Measurements from ENCODE around the gene GMPS. TPM values are rescaled to one million over a fixed set of nuclear protein-coding genes. Genes with fewer than 3 reads are reported as not detected.

Gene GMPS
- total and polyA plus RNA-seq, 2 of the 4 experiments (the other 2 are of a cell fraction), result 33.9 to 52.5 TPM

- CTCF ChIA-PET, result interaction anchor here (0.8 kb wide), 1 partner anchor 103 kb away, joined by 5 read pairs; no protein-coding TSS in a partner anchor
- no peak overlapping the region for H2AFZ ChIP-seq (replicated peaks; ENCODE audit: low read length, poor library complexity)
- no peaks in the 10 kb centered on the region for H3K36me3 ChIP-seq (ENCODE audit: control insufficient read depth, insufficient read depth, low read length)
Observed at GRCh38 chr3:155972885-155973584, 102.6 kb downstream of the GMPS start.

More at GRCh38 chr3:155972885-155973584, 102.6 kb downstream of the GMPS start:
- POLR2A ChIA-PET (ENCODE audit: unreplicated experiment), result no interaction called here
- no peaks in the 10 kb centered on the region for H3K27me3 ChIP-seq (ENCODE audit: control insufficient read depth, insufficient read depth, low read length)
- H3K4ac ChIP-seq (ENCODE audit: low read depth, low read length), result no peak overlapping the region
- no peak overlapping the region for H2AK9ac ChIP-seq (replicated peaks; ENCODE audit: low read depth, low read length, poor library complexity)
- dilution Hi-C loops (cut with HindIII; ENCODE audit: low sequenced_read_pairs, unreplicated experiment), result no loop called here
- no peak overlapping the region for H3K4me3 ChIP-seq (ENCODE audit: insufficient read depth, low read depth, low read length)
- H3K9me1 ChIP-seq (ENCODE audit: insufficient read depth, low read length), result no peaks in the 10 kb centered on the region
- in situ Hi-C loops (cut with MboI; ENCODE audit: low sequenced_read_pairs), result no loop called here
- intact Hi-C loops (cut with micrococcal nuclease), result no loop called here
- H4K8ac ChIP-seq (ENCODE audit: low read depth in 2 of 2, low read length in 2 of 2), result no peak overlapping the region
- no peak for TF ChIP-seq MAFK (IDR thresholded peaks at IDR 0.05; ENCODE audit: low read depth, low read length)
- TF ChIP-seq SMC3 (IDR thresholded peaks at IDR 0.05; ENCODE audit: low read depth, low read length), result no peak
- no peak for TF ChIP-seq FOS (IDR thresholded peaks at IDR 0.05; ENCODE audit: low read depth, low read length)
- TF ChIP-seq RCOR1 (IDR thresholded peaks at IDR 0.05; ENCODE audit: insufficient replicate concordance, low read length), result no peak
- no peak for TF ChIP-seq CHD1 (IDR thresholded peaks at IDR 0.05; ENCODE audit: low read depth, low read length)
- H4K91ac ChIP-seq (ENCODE audit: insufficient read depth, low read depth, low read length), result no peak overlapping the region
- no peak overlapping the region for H2BK20ac ChIP-seq (ENCODE audit: low read depth, low read length)
- no peak overlapping the region for H2BK5ac ChIP-seq (ENCODE audit: low read depth, low read length, poor library complexity, severe bottlenecking)
- no peak overlapping the region for H2AK5ac ChIP-seq (ENCODE audit: low read depth, low read length)
- H3K4me1 ChIP-seq (ENCODE audit: control insufficient read depth, insufficient read depth, low read length), result no peaks in the 10 kb centered on the region
- H3K79me1 ChIP-seq (ENCODE audit: low read depth in 1 of 2, low read length in 2 of 2), result no peaks in the 10 kb centered on the region
- H3K14ac ChIP-seq (replicated peaks; ENCODE audit: low read depth, low read length), result no peak overlapping the region
- no peak overlapping the region for H2BK15ac ChIP-seq (ENCODE audit: low read depth, low read length)
- ATAC-seq (ENCODE audit: low read depth) (no peak), DNase-seq (no peak)
- H2BK120ac ChIP-seq (ENCODE audit: low read depth, low read length), result no peak overlapping the region
- BruUV-seq (replicated peaks), result no TSS peak
- no peaks in the 10 kb centered on the region for H3K9me3 ChIP-seq (ENCODE audit: control insufficient read depth, insufficient read depth, low read length)
- no peak overlapping the region for H3K4me2 ChIP-seq (ENCODE audit: low read depth, low read length)
- no peak overlapping the region for H3K9ac ChIP-seq (ENCODE audit: low read depth, low read length)
- no peaks in the 10 kb centered on the region for H4K20me1 ChIP-seq (ENCODE audit: insufficient read depth, low read length)
- no peak overlapping the region for H3K18ac ChIP-seq (ENCODE audit: low read depth, low read length)
- no peak overlapping the region for H3K23ac ChIP-seq (ENCODE audit: low read depth, low read length)
- H3K56ac ChIP-seq (ENCODE audit: extremely low read depth, insufficient read depth, low read length), result no peak overlapping the region
- no CpG with 5 or more reads among the region's 4 CpGs for WGBS, 2 experiments (ENCODE audit: extremely low coverage in 2 of 2, insufficient read length in 1 of 2)
- no peak overlapping the region for H3K27ac ChIP-seq (ENCODE audit: insufficient read depth, low read length)
- H4K5ac ChIP-seq (ENCODE audit: low read depth, low read length), result no peak overlapping the region
